Measurements from ENCODE around the gene STING1. TPM values are rescaled to one million over a fixed set of nuclear protein-coding genes. Genes with fewer than 3 reads are reported as not detected.
A peak's percentile ranks its signal among the peaks of the same experiment; 100 is the strongest.
"Not testable (repeated sequence)": the region's sequence is repeated elsewhere in the genome, so short reads cannot be mapped to it uniquely, and the experiment has no call there.

Gene STING1
- total RNA-seq, 2 donors from 2014 or later: 138 to 156 TPM

- ATAC-seq: peak; percentile 1 to 49
- H3K36me3 Mint-ChIP-seq: no peaks in the 10 kb centered on the region
- H3K4me1 Mint-ChIP-seq (ENCODE audit: low read depth in 2 of 2): peaks cover 53 to 54% of the 10 kb centered on the region in 2 donors
- no peaks in the 10 kb centered on the region for H3K9me3 Mint-ChIP-seq
- peaks cover 0 to 4% of the 10 kb centered on the region in 2 donors for H3K27me3 Mint-ChIP-seq
- peak overlapping the region in 1 of 2 donors; percentile 26 for H3K27ac Mint-ChIP-seq
- DNase-seq (ENCODE audit: low spot score): no peak
- H3K4me3 Mint-ChIP-seq: no peak overlapping the region
Observed at GRCh38 chr5:139514486-139514856, 31.9 kb upstream of the STING1 start.

DNA sequence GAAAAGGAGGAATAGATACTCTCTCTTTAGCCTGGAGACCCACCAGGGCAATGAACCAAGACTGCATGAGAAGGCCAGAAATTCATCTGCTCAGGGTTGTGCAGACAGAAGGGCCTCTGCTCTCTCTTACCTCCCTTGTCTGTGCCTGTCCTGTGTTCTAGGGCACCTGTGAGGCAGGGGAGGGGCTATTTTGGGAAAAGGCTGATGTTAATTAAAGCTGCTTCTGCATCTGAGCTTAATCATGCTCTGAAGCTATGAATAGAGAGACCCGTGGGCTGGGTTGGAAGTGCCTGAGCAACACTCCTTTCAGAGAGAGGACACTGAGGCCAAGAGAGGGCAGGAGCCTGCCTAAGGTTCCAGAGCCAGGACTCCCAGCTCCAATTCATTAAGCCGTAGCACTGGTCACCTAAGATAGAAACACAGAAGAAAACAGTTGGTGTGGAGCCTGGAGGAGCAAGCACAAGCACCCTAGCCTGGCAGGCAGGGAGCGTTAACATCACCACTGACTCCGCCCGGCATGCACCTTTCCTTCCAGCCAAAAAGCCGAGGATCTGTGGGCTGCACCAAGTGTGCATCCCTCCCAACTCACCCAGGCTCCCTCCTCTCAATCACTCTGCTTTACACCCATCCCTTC, 31.4 kb upstream of the STING1 start:
- H3K36me3 Mint-ChIP-seq: no peaks in the 10 kb centered on the region
- H3K27ac Mint-ChIP-seq: peak overlapping the region; percentile 26 to 72
- ATAC-seq (no peak), DNase-seq (ENCODE audit: low spot score) (no peak)
- H3K9me3 Mint-ChIP-seq: no peaks in the 10 kb centered on the region
- no peak overlapping the region for H3K4me3 Mint-ChIP-seq
- peaks cover 52% of the 10 kb centered on the region in 2 donors for H3K4me1 Mint-ChIP-seq (ENCODE audit: low read depth in 2 of 2)
- H3K27me3 Mint-ChIP-seq: peaks cover 0 to 2% of the 10 kb centered on the region in 2 donors

GRCh38 chr5:139513434-139513833, 30.9 kb upstream of the STING1 start:
- Mint-ChIP-seq H3K27ac (peak overlapping the region; percentile 52 to 72), H3K4me1 (ENCODE audit: low read depth in 2 of 2) (peaks cover 47 to 50% of the 10 kb centered on the region in 2 donors)
- H3K27me3 Mint-ChIP-seq, H3K36me3 Mint-ChIP-seq, H3K4me3 Mint-ChIP-seq, H3K9me3 Mint-ChIP-seq: not testable (repeated sequence)
- peak; percentile 79 for DNase-seq (ENCODE audit: low spot score)
- peak; percentile 60 to 75 for ATAC-seq

DNA sequence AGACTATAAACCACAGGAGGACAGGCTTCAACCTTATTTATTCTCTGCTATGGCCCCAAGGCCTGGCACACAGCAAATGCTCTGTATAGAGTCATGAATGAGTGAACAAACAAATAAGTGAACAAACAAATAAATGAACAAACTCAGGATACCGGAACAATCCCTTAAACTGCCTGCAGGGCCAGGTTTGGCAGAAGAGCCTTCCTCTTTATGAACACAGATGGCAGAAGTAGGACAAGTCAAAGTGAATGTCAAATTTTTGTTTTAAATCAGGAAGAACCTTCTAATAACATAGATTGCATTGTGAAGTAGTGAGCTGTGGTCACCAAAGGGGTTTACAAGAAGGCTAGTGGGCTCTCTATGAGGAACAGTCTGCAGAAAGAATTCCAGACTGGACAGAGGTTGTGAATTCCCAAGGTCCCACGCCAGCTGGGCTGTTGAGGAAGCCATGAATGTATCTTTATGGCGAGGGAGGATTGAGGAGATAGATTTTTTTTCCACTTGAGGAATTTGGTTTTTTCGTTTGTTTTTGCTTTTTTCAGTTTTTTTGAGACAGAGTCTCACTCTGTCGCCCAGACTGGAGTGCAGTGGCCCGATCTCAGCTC, 30.3 kb upstream of the STING1 start:
- no peaks in the 10 kb centered on the region for H3K9me3 Mint-ChIP-seq
- peaks cover 42 to 52% of the 10 kb centered on the region in 2 donors for H3K4me1 Mint-ChIP-seq (ENCODE audit: low read depth in 2 of 2)

DNA sequence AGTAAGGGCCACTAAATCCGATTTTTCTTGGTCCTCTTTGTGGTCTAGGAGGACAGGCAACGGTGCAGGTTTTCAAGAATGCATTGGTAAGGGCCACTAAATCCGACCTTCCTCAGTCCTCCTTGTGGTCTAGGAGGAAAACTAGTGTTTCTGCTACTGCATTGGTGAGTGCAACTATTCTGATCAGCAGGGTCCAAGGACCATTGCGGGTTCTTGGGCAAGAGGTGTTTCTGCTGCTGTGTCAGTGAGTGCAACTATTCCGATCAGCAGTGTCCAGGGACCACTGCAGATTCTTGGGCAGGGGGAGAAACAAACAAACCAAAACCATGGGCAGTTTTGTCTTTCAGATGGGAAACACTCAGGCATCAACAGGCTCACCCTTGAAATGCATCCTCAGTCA, 22.2 kb upstream of the STING1 start:
- not testable (repeated sequence) for H3K27me3 Mint-ChIP-seq; H3K4me1 Mint-ChIP-seq (ENCODE audit: low read depth in 2 of 2); H3K27ac Mint-ChIP-seq; H3K36me3 Mint-ChIP-seq; H3K4me3 Mint-ChIP-seq; H3K9me3 Mint-ChIP-seq; ATAC-seq; DNase-seq (ENCODE audit: low spot score)

More for the DNA sequence above, 30.3 kb upstream of the STING1 start:
- Mint-ChIP-seq H3K27me3 (no peaks in the 10 kb centered on the region), H3K36me3 (no peaks in the 10 kb centered on the region), H3K27ac (peak overlapping the region; percentile 52 to 72), H3K4me3 (peak overlapping the region; percentile 85)
- no peak for DNase-seq (ENCODE audit: low spot score)
- no peak for ATAC-seq

DNA sequence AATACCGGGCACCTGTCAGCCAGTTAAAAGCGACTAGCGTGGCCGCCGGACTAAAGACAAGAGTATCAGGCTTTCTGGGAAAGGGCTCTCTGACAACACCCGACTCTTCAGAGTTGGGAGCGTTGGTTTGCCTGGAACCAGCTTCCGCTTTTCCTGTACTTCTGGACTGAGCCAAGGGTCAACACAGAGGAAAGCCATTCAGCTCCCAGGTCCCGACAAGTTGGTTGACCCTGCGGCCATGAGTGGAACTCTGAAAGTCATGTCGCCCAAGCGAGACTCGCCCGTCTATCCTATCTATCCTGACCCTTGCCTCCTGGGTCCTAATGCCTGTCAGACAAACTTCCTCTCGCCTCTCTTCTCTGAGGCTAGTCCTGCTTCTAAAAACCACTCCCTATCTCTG, 21.3 kb upstream of the STING1 start:
- H3K27me3 Mint-ChIP-seq; H3K4me1 Mint-ChIP-seq (ENCODE audit: low read depth in 2 of 2); H3K9me3 Mint-ChIP-seq; H3K36me3 Mint-ChIP-seq; H3K4me3 Mint-ChIP-seq; H3K27ac Mint-ChIP-seq; DNase-seq (ENCODE audit: low spot score); ATAC-seq: not testable (repeated sequence)

GRCh38 chr5:139503036-139503817, 20.7 kb upstream of the STING1 start:
- DNase-seq (ENCODE audit: low spot score); ATAC-seq; H3K27me3 Mint-ChIP-seq; H3K36me3 Mint-ChIP-seq; H3K4me3 Mint-ChIP-seq; H3K4me1 Mint-ChIP-seq (ENCODE audit: low read depth in 2 of 2); H3K27ac Mint-ChIP-seq; H3K9me3 Mint-ChIP-seq: not testable (repeated sequence)

DNA sequence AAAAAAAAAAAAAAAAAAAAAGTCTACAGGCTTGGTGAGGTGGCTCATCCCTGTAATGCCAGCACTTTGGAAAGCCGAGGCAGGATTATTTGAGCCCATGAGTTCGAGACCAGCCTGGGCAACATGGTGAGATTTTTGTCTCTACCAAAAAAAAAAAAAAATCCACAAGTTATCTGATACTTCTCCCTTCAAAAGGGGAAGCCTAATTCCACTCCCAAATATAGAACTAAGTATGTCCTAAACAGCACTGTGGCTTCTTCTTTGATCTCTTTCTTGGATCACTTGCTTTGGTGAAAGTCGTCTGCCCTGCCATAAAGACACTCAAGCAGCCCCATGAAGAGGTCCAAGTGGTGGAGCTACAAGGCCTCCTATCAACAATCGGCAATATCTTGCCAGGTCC, 18.8 kb upstream of the STING1 start:
- no peaks in the 10 kb centered on the region for H3K9me3 Mint-ChIP-seq
- H3K4me3 Mint-ChIP-seq: no peak overlapping the region
- H3K27me3 Mint-ChIP-seq: peaks cover 2 to 7% of the 10 kb centered on the region in 2 donors
- H3K4me1 Mint-ChIP-seq (ENCODE audit: low read depth in 2 of 2): no peaks in the 10 kb centered on the region
- H3K27ac Mint-ChIP-seq: no peak overlapping the region
- ATAC-seq: no peak
- no peak for DNase-seq (ENCODE audit: low spot score)
- H3K36me3 Mint-ChIP-seq: no peaks in the 10 kb centered on the region

- Mint-ChIP-seq H3K4me1 (ENCODE audit: low read depth in 2 of 2) (peaks cover 6 to 13% of the 10 kb centered on the region in 2 donors), H3K27me3 (no peaks in the 10 kb centered on the region), H3K9me3 (no peaks in the 10 kb centered on the region), H3K4me3 (no peak overlapping the region), H3K36me3 (no peaks in the 10 kb centered on the region), H3K27ac (peak overlapping the region; percentile 63 to 73)
- ATAC-seq: peak in 1 of 2 donors; percentile 80
- DNase-seq (ENCODE audit: low spot score): no peak
Observed at GRCh38 chr5:139495638-139496435, 13.3 kb upstream of the STING1 start.

DNA sequence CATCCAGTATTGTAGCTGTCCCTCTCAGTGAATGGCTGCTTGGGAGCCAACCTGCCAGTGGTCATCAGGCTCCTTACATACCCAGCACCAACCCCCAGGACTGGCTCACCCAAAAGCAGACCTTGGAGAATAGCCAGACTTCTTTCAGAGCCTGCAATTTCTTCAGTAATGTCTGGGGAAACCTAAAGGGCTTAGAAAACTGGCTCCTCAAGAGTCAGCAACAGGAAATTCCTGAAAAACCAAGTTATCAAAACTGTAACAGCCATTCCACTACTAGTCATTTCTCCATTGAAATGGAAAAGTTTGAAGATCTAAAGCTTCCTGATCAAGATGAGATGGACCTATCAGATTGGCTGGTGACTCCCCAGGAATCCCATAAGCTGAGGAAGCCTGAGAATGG, 12.3 kb upstream of the STING1 start:
- H3K4me1 Mint-ChIP-seq (ENCODE audit: low read depth in 2 of 2): peaks cover 9 to 13% of the 10 kb centered on the region in 2 donors
- no peak for ATAC-seq
- no peak overlapping the region for H3K27ac Mint-ChIP-seq
- no peaks in the 10 kb centered on the region for H3K27me3 Mint-ChIP-seq
- no peak overlapping the region for H3K4me3 Mint-ChIP-seq
- H3K9me3 Mint-ChIP-seq: no peaks in the 10 kb centered on the region
- no peaks in the 10 kb centered on the region for H3K36me3 Mint-ChIP-seq
- DNase-seq (ENCODE audit: low spot score): no peak

DNA sequence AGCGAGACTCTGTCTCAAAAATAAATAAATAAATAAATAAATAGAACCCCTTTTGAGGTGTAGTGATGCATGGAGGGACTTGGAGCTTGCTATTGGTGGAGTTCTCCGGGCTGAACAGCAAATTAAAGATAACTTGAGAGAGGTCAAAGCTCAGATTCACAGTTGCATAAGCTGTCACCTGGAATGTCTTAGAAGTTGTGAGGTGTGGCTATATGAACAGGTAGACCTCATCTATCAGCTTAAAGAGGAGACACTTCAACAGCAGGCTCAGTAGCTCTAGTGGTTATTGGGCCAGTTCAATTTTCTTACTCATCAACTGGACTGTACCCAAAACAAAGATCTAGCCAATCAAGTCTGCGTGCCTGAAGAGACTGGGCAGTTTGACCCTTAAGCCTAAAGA, 11.7 kb upstream of the STING1 start:
- H3K4me3 Mint-ChIP-seq: no peak overlapping the region
- ATAC-seq: no peak

GRCh38 chr5:139492700-139493192, 10.2 kb upstream of the STING1 start:
- no peak for ATAC-seq
- Mint-ChIP-seq H3K4me3 (no peak overlapping the region), H3K27me3 (no peaks in the 10 kb centered on the region), H3K9me3 (no peaks in the 10 kb centered on the region), H3K36me3 (no peaks in the 10 kb centered on the region), H3K4me1 (ENCODE audit: low read depth in 2 of 2) (peaks cover 16 to 17% of the 10 kb centered on the region in 2 donors), H3K27ac (no peak overlapping the region)
- DNase-seq (ENCODE audit: low spot score): no peak

More for the DNA sequence above, 11.7 kb upstream of the STING1 start:
- peaks cover 9 to 13% of the 10 kb centered on the region in 2 donors for H3K4me1 Mint-ChIP-seq (ENCODE audit: low read depth in 2 of 2)
- DNase-seq (ENCODE audit: low spot score): no peak
- no peaks in the 10 kb centered on the region for H3K36me3 Mint-ChIP-seq
- H3K9me3 Mint-ChIP-seq: no peaks in the 10 kb centered on the region
- H3K27ac Mint-ChIP-seq: no peak overlapping the region
- no peaks in the 10 kb centered on the region for H3K27me3 Mint-ChIP-seq

DNA sequence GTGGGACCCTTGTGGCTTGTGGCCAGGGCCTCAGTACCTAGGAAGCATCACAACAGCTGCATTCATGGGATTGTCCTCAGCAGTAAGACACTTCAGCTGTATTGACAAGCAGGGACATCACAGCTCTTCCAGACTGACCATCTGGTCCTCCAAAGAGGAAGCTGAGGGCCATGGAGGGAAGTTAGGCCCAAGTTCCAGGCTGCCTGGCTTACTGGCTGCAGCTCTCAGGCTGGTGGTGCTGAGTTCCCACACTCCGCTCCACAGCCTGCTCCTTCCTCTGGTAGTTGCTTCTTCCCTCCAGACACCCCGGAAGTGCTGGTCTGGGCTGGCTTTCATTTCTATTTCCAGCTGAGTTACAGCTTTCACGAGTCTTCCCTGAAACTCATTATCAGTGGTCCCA, 5.7 kb upstream of the STING1 start:
- Mint-ChIP-seq H3K4me3 (no peak overlapping the region), H3K27ac (peak overlapping the region; percentile 66 to 82)
- no peak for ATAC-seq

More for the DNA sequence above, 5.7 kb upstream of the STING1 start:
- Mint-ChIP-seq H3K36me3 (no peaks in the 10 kb centered on the region), H3K27me3 (no peaks in the 10 kb centered on the region), H3K4me1 (ENCODE audit: low read depth in 2 of 2) (peaks cover 4 to 17% of the 10 kb centered on the region in 2 donors), H3K9me3 (no peaks in the 10 kb centered on the region)
- no peak for DNase-seq (ENCODE audit: low spot score)

Measured in natural killer cell treated with Interleukin-12 subunit alpha and Interleukin-12 subunit beta and Interleukin-15 and Interleukin-18, amount 100 ng/mL, for 72 hours (primary cell).